ENCODE data around the gene LRP1-AS. TPM values are rescaled to one million over a fixed set of nuclear protein-coding genes. Genes with fewer than 3 reads are reported as not detected.

LRP1-AS gene
- total RNA-seq, 1 experiment from 2014 or later = not detected

DNA sequence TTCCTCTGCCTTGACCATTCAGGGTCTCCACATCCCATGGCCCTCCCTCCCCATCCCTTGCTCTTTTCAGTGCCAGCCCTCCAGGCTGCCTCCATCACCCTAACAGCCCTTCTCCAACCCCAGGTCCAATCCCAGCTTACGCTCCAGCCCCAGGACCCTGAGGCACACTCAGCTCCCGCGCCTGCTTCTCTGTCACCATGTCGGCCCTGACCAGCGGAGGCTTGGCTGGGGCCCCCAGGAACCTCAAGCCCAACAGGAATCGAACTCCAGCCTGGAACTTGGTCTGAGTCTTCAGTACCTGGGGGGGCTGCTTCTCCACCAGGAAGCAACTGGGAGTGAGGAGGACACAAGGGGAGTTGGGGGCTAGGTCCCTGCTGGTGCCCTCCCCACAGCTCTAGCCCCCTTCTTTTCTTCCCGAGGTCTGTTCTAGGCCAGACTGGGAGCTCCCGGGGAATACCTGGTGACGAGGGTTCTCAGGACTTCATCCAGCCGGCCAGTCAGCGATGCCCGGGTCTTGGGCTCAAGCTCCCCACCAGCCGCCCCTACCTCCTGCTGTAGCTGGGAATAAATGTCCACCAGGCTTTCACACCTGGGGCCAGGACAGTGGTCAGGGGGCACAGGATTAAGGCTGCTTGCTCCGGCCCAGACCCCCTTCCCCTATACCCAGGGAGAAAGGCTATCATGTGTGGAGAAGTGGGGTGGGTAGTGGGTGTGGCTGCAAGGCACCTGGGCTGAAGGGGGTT lies 42.2 kb downstream of the LRP1-AS start:
- Histone ChIP-seq H3K9me2 (ENCODE audit: insufficient read depth) (no peaks in the 10 kb centered on the region), H3K4me2 (ENCODE audit: low read length) (no peak overlapping the region), H3K4me3 (replicated peaks in 1 of 2; ENCODE audit: low read depth in 1 of 2, low read length in 2 of 2) (no peak overlapping the region), H3K36me3 (ENCODE audit: control insufficient read depth in 1 of 2, insufficient read depth in 2 of 2, low read length in 2 of 2) (peaks cover 0 to 7% of the 10 kb centered on the region in 2 experiments; a peak in 1 of 4 replicates), H3K27me3 (ENCODE audit: insufficient read depth, low read length) (no peaks in the 10 kb centered on the region), H3K9ac (ENCODE audit: low read length) (no peak overlapping the region), H3K79me2 (ENCODE audit: insufficient read depth, low read length) (peaks cover 9% of the 10 kb centered on the region), H3K9me3 (ENCODE audit: control insufficient read depth in 1 of 2, insufficient read depth in 1 of 2, low read depth in 1 of 2, low read length in 2 of 2) (no peaks in the 10 kb centered on the region), H3K4me1 (ENCODE audit: control insufficient read depth in 1 of 2, insufficient read depth in 2 of 2, low read length in 2 of 2) (peaks cover 18 to 30% of the 10 kb centered on the region in 2 experiments), H3K27ac (ENCODE audit: low read depth, low read length) (no peak overlapping the region), H4K20me1 (ENCODE audit: insufficient read depth) (no peaks in the 10 kb centered on the region), H2AFZ (ENCODE audit: low read depth, low read length, poor library complexity, severe bottlenecking) (no peak overlapping the region)
- intact Hi-C loops (cut with micrococcal nuclease) = no loop called here
- ChIA-PET RAD21 (ENCODE audit: low non-redundant PET in 1 of 2, low total read pairs in 2 of 2, uncharacterized antibody in 2 of 2, unreplicated experiment in 2 of 2) (no interaction called here), CTCF (no interaction called here), POLR2A (interaction anchor here (1.4 kb wide), 1 partner anchor 11 kb away, joined by 3 read pairs; no protein-coding TSS in a partner anchor)
- ATAC-seq (no peak), DNase-seq (ENCODE audit: low read depth, low spot score) (no peak)
- no TSS peak for BruUV-seq (replicated peaks)
- no peak for TF ChIP-seq ZFX (IDR thresholded peaks at IDR 0.05)
- TF ChIP-seq RAD21 (IDR thresholded peaks at IDR 0.05; ENCODE audit: low read depth) = no peak
- TF ChIP-seq POLR2AphosphoS5 (IDR thresholded peaks at IDR 0.05; ENCODE audit: low read depth, low read length) = no peak
- no peak for TF ChIP-seq SRF (IDR thresholded peaks at IDR 0.05; ENCODE audit: low read depth)
- TF ChIP-seq JUND (IDR thresholded peaks at IDR 0.05) = no peak
- TF ChIP-seq, protein P1, sequence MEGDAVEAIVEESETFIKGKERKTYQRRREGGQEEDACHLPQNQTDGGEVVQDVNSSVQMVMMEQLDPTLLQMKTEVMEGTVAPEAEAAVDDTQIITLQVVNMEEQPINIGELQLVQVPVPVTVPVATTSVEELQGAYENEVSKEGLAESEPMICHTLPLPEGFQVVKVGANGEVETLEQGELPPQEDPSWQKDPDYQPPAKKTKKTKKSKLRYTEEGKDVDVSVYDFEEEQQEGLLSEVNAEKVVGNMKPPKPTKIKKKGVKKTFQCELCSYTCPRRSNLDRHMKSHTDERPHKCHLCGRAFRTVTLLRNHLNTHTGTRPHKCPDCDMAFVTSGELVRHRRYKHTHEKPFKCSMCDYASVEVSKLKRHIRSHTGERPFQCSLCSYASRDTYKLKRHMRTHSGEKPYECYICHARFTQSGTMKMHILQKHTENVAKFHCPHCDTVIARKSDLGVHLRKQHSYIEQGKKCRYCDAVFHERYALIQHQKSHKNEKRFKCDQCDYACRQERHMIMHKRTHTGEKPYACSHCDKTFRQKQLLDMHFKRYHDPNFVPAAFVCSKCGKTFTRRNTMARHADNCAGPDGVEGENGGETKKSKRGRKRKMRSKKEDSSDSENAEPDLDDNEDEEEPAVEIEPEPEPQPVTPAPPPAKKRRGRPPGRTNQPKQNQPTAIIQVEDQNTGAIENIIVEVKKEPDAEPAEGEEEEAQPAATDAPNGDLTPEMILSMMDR (IDR thresholded peaks at IDR 0.05 in 2 of 3, conservative IDR thresholded peaks at IDR 0.05 in 1 of 3; ENCODE audit: borderline replicate concordance in 1 of 3, insufficient read depth in 1 of 3, low read depth in 2 of 3, low read length in 2 of 3) = no peak
- TF ChIP-seq EGR1 (IDR thresholded peaks at IDR 0.05; ENCODE audit: low read depth) = no peak
- TF ChIP-seq TCF7L2 (IDR thresholded peaks at IDR 0.05; ENCODE audit: borderline replicate concordance, extremely low read depth, insufficient read depth, insufficient read length) = no peak
- no peak for TF ChIP-seq ATF3 (IDR thresholded peaks at IDR 0.05)
- TF ChIP-seq CBX3 (IDR thresholded peaks at IDR 0.05; ENCODE audit: low read depth) = no peak
- TF ChIP-seq EZH2 (IDR thresholded peaks at IDR 0.05) = no peak
- TF ChIP-seq ZBTB33 (IDR thresholded peaks at IDR 0.05; ENCODE audit: extremely low read depth, insufficient replicate concordance, low read length) = no peak
- TF ChIP-seq EZH2phosphoT487 (IDR thresholded peaks at IDR 0.05; ENCODE audit: borderline replicate concordance) = no peak
- TF ChIP-seq ZNF274 (IDR thresholded peaks at IDR 0.05; ENCODE audit: low read depth, low read length) = no peak

Data from HCT116 (cell line).